GM18858 (cell line): ENCODE data around the gene DQX1.

ENCODE experiments used
- ATAC-seq: cut with Tn5 transposase; IDR thresholded peaks from one replicate; pipeline ENCODE4 v1.9.1; 2021; ENCODE audit not compliant: unreplicated experiment

DQX1 gene

DNA sequence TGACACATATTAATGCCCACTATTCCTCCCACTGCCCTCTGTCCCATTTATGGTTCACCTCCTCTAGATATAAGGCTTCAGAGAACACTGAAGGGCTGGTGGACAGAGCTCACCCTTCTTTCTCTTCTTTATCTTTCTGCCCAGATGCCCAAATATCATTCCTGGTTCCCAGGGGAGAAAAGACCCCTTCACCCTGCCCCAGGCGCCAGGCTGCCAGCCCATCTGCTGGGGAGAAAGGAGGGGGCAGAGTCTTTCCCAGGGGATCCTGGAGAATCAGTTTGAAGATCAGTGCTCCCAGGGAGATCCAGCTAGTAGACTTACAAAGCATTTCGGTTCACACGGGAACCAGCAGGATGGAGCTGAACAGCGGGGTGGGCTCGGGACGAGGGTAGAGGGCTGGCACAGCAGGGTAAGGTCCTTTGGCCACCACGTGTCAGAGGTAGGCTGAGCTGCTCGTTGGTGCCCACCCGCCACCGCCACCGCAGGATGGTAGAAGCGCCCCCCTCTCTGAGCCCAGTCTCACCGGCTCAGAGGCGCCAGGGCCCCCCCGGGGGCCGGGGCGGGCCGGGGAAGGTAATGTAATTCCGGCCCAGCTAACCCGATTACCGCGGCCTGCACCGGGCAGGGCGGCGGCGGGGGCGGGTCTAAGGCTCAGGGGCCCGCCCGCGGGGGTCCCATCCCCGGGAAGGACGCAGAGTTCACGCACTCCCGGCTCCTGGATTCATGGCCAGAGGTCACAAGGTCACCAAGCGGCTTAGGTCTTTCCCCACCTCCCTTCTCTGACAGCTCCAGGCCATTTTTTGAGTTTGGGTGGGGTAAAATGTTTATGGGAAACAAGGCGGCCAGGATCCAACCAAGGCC lies 13.1 kb downstream of the DQX1 start:
- no peak for ATAC-seq

DNA sequence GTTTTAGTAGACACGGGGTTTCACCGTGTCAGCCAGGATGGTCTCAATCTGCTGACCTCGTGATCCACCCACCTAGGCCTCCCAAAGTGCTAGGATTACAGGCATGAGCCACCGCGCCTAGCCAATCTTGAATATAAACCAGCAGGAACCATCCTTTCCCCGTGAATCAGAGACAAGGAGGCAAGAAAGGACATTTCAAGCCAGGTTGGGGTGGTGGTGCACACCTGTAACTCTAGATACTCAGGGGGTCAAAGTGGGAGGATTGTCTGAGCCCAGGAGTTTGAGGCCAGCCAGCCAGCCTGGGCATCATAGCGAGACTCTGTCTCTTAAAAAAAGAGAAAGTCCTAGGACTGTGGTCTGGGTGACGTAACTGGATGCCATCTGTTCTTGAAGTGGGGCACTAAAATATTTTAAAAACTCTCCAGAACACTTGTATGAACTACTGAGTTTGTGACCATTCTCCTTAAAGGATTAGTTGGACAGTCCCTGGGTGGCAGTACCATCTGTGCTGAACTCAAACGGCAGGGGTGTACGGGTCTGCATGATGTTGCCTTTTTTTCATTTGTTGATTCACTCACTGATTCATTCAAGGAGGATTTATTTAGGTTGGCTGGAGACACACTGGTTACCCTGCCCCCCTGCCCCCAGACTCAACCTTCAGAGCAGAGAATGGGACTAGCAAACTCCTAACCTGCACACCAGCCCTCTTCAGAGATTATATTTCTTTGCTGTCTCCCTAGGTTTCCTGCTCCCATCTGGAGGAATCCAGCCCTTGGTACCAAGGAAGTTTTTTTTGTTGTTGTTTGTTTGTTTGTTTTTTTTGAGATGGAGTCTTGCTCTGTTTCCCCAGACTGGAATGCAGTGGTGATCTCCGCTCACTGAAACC lies 14.7 kb downstream of the DQX1 start:
- no peak for ATAC-seq

DNA sequence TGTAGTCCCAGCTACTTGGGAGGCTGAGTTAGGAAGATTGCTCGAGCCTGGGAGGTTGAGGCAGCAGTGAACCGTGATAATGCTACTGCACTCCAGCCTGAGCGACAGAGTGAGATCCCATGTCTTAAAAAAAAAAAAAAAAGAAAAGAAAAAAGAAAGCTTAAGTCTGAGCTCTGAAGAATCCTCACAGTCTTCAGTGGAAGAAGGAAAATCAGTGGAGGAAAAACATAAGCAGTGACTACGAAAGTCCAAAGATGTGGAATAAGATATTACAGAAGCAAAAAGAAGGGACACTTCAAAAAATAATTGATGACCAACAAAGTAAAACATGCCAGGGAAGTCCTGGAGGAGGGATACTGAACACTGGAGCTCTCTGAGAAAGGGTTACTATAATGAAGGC lies 15.8 kb downstream of the DQX1 start:
- ATAC-seq: no peak

DNA sequence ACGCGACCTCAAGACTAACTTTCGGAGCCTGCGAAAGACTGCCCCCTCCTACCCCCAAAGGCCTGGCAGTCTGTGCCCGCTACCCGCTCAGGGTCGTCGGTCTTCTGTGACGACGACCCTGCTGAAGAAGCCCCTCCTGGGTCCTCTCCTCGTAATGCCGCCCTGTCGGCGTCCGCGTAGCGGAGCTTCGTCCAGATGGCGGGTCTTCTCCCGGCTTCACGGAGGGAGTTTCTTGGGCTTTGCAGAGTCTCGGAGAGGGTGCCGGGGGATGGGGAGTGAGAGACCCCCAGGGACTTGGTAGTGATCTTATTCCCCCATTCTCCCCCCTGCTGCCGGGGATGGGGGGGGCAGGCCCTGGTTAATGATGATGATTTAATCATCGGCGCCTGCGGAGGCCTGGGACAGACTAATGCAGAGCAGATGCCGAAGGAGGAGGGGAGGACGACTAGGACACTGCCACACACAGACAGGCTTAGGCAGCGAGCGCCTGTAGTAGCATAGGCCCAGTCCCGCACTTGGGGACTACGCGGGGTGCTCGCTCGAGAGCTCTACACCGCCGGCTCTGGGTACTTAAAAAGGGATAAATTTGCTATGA lies 18.0 kb downstream of the DQX1 start:
- no peak for ATAC-seq

DNA sequence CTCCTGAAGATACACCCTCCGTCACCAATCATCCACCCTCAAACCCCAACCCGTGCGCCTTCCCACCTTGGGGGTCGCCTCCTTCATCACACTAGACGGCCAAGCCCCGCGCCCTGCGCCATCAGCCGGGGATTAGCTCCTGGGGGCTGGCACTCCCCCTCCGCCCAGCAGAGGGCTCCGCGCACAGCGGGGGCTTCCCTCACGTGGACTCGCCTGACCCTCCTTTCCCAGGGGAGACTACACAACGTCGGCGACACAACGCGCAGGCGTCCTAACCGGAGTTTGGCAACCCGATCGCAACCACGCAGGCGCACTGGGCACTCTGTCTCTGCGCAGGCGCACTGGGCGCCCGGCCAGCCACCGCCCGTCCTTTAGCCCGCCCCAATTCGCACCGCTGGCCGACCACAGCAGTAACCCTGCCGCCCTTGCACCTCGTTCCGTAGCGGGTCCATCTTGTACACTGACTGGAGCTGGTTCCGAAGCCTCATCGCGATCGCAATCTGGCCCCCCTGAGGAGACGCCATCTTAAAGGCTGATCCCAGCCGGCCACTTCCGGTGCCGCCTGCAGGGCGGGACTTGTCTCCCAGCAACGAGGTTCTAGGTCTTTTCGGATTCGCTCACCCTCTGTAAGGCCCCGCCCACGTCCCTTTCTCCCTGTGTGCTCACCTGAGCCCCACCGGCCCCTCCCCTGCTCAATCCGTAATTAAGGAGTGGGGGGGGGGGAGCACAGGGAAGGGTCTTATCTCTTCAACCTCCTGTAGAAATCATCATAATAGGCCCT lies 18.7 kb downstream of the DQX1 start, which contains the start of gene PCGF1:
PCGF1 (minus strand) TSS at position 551 of the 781 bp plus-strand sequence; CDS start at position 524, 27 bp downstream.
- peak; percentile 89 for ATAC-seq

DNA sequence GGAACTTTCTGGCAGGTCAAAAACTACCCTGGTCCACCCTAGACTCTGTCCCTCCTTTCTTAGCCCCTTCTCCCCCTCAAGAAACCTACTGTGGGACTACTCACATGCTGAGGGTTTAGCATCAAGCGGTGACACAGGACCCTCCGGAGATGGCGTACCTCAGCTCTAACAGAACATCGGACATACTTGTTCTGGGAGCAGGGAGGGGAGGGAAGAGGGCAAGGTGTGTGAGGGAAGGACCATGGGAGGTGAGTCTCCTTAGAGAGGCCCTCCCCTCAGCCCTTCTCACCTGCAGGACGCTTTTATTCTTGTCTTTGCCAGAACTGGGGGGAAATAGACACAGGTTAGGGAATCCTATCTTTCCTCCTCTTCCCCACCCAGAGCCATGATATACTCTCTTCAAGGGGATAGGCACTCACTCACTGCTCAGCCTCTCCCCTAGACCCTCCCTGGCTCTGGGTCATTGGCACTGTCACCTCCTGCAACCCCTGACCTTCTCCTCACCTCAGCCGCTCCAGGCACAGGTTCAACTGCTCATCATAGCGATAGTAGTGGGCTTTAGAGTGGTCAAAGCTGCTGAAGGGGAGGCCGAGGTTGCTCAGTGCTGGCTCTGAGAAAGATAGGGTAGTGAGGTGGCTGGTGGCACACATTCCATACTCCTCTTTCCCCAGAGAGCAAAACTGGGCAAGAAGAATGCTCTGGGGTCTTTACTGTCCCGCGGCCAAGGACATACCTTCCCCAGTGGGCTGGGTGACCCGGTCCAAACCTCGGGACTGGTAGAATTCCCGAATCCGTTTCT lies 20.4 kb downstream of the DQX1 start:
- no peak for ATAC-seq

DNA sequence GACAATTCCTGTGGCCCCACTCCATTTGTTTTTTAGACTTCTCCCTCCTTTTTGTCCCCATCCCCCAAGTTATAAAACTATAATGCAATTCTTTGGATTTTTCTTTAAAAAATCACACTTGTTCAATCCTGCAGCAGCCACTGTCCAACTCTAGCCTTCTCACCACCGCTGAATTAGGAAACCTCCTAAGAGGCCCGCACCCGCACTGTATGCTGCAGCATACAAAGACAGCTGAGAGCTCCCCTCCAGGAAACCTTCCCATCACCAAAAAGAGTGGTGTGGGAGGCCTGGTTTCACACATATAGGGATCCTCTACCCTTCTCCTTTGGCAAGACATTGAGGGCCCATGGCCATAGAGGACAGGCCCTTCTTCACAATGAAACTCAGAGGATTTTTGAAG lies 21.4 kb downstream of the DQX1 start:
- no peak for ATAC-seq

DNA sequence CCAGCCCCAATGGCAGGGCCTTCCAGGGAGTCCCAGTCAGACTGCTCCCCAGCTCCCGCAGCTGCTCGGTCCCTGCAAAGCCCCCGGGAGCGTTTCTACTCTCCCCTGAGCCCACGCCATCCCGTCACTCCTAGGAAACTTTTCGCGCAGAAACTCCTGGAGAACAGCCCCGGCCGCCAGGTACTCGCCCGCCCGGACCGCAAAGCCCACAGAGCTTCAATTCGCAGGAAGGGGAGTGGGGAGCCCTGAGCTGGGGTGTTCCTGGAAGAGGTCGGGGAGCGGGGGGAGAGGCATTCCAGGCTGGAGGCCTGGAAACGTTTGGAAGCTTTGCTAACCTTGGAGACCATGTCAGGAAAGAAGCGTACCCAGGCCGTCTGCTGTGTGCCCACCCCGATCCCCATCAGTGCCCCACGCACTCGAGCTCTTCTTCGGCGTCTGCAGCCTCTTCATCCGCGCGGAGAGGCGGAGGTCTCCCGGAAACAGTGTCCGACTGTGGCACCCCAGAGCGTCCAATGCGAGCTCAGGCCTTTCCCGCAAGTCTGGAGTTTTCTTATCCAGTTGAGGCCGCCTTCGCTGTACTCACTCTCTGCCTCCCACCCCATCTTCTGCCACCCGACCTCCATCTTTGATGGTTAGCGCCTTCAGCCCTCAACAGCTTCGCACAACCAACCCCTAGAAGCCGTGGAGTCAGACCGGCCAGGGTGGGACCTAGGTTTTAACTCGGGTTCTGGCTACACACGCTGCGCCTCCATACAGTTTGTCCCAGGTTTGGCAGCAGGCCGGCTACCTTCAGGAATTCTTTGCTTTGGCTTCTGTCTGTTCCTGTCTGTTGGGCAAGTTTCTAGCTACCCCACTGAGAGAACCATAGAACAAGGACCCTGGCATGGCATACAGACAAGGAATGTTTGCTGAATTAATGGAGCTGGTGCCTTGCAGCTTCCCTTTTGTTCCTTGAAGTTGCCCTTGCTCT lies 22.2 kb downstream of the DQX1 start:
- ATAC-seq: no peak

DNA sequence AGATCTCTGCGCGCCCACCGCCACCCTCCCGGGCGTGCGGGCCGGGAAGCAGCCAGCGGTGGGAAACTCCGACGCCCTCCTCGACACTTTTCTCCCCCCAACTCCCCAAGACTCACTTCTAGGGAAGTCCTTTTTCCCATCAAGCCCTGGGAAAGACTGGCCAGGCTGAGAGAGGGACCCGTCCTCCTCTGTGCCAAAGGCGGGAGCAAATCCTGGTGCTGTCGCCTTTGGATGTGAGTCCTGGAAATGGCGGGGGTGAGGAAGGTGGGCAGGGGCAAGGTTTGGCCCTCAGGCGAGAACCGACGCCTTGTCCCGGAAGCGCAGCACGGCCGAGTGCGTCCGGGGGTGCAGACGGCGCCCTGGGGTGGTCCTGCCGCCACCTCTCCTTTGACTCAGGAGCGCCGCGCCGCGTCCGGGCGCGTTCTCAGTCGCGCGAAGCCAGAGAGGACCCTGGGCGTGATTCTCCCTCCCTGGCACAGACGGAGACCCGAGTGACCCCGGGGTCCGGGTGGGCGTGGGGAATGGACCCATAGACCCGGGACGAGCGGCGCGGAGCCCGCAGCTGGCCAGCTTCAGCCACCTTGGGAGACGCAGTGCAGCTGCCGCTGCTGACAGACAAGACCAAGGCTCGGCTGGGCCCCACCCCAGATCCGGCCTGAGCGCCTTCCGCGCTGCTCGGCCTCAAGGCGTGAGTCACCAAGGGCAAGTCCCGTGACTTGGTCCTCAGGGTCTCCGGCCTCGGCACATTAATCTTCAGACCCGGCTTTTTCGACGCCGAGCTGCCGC lies 23.1 kb downstream of the DQX1 start:
- no peak for ATAC-seq

DNA sequence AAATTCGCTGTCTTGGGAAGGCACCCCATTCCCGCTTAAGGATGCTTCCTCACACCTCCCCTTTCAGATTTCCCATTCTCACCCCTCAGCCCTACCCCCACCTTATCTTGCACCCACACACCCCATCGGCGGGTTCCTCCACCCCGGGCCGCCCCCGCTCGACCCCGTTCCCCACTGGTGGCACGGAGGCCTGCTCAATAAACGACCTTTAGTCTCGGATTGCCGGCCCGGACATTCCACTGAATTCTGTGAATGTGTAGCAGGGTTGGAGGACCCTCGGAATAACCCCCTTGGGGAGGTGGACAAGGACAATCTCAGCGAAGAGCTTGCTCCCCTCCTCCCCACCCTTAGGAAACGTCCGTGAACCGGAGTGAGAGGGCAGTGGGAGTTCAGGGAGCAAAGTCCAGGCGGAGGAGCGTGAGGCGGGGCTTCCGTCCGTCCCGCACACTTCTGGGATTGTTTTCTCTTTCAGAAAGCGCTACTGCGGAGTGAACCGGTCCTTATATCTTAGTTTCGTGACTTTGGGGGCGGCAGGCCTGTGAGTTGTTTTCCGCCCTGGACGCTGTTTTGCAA lies 23.8 kb downstream of the DQX1 start:
- ATAC-seq: no peak

DNA sequence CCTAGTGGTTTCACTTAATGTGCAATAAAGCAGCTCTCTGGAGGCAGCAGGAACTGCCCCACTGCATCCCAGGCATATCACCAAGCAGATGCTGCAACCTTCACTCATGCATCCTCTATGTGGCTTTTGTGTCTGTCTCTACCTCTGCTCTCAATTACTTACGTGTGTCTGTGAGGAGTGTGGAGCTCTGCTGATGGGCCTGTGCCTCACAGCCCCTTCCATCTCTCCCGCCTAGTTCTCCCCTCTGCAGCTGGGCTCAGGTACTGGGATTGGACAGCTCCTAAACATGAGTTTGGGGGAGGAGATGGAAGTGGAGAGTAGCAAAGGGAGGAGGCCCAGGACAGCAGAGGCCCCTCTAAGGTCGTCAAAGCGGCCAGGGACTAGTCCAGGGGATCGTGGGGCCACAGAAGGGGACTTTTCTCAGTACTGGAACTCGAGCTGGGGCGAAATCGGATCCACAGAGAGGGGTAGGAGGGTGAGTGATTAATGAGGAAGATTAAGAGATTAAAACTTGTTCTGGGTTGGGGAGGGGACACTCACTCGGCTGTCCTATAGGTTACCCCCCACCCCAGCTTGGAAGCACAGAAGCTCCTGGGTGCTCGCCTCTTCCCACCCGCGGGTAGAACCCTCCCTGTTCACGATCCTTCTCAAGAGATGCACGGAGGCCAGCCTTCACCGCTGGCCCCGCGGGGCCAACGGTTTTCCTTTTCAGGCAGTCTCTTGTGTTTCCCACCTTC lies 24.5 kb downstream of the DQX1 start:
- no peak for ATAC-seq

DNA sequence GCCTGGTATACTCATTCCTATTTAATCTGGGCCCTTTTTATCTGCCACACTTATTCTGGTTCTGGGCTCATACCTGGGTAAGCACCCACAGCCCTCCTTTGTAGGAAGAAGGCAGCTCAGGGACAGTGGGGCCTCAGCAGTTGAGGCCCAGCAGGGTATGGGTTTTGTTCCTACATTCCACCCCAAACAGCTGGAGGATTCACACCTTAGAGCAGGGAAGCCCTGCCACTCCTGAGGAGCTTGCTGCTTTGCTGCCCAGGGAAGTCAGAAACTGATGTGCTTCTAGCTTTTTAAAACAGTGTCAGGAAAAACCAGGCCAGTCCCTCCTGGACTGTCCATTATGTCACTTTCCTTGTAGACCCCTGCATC lies 25.5 kb downstream of the DQX1 start:
- no peak for ATAC-seq

DNA sequence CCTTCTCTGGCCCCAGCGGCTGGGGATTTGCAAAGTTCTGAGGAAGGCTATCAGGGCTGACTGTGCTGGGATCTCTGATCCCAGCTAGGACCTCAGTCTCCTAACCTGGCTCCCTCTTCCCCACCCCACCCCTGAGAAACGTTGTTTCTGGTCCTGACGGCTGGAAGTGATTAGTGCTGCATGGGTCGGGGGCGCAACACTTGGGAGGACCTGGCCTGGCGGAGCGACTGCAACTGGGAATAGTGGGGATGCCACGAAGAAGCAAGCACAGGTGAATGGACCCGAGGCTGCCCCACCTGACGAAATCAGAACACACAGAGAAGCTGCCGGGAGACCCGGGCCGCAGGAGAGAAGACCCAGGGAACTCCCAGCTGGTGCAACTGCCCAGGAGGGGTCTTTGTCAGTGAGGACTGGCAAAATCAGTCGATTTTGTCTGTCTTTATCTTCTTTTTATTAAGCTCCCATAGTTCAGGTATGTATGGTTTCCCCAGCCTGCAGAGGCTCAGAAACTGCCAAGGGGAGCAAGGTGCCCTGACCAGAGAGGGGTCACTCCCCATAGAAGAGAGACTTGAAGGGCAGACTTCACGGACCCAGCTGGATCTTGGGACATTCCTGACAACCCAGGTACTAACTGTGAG lies 26.0 kb downstream of the DQX1 start:
- no peak for ATAC-seq

DNA sequence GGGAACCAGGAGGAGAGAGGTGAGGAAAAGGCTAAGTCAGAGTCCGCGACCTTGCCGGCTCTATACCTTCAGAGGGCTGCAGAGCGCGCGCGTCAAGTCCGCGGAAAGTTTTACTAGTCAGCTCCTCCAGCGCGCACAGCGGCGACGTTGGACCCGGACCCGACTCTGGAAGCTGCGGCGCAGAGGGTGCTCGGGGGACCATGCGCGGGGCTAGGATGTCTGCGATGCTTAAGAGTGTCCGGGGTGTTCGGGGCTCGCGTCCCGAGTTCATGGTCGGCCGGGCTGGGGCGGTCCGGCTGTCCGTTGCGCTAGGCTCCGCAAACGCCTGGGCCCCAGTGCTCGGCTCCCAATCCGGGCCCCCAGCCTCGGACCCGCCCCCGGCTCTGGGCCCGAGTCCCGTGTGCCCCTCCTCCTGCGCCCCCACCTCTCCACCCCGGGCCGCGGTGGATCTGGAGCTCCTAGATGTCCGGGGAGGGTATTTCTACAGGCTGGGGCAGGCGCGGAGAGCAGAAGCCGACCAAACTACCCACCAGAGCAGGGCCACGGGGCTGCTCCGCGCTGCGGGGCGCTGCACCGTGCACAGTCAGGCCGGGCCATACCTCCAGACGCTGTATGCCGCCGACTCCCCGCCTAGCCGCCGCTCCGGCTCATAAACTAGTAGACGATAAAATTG lies 26.6 kb downstream of the DQX1 start, which contains the start of gene LBX2:
LBX2 (minus strand) TSS at position 337 of the 673 bp plus-strand sequence; CDS start at position 271, 66 bp downstream.
- no peak for ATAC-seq

DNA sequence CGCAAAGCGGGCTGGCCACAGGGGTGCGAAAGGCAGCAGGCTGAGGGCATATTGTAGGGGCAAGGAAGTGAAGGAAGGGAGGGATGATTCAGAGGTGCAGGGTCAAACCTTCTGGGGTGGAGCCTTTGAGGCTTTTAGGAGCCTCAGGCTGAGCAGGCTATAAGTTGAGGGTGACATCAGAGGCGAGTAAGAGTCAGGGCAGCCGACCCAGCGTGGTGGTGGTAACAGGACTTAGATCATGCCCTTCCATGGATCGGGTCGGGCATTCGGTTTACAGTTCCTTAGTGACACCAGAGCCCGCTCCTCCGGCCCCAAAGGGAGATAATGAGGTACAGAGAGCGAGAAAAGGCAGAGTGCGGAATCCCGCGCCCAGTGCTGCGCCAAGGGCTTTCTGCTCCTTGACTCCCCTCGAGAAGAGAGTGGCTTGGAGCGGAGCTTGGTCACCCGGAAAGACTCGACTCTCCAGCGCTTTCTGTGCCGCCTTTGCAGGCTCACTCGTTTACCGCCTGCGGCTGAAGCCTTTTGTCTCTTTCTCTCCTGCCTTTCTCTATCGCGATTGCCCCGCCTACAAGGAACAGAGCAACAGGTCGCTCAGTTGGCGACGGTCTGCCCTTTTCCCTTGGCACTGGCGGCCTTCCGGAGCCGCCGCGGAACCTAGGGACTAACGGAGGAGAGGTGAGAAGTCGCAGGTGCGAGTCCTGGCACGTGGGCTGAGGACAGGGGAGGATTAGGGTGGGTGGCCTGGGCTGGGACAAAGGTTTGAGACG lies 27.3 kb downstream of the DQX1 start:
- no peak for ATAC-seq
